Hepatocyte (in vitro differentiated cells): Measurements from ENCODE around the gene DDX20. TPM values are rescaled to one million over a fixed set of nuclear protein-coding genes. Genes with fewer than 3 reads are reported as not detected.

ENCODE experiments used
- DNase-seq: peaks from one replicate; pipeline ENCODE4 v3.0.0-alpha.2; 2016; ENCODE audit warnings: low spot score
- H2AFZ ChIP-seq: fragments of 200-600 bp; sonication (generic); 2 replicates; pipeline ENCODE4 v1.6.0; 2016; ENCODE audit warnings: antibody characterized with exemption, mild to moderate bottlenecking
- H3K27ac ChIP-seq: fragments of 200-600 bp; sonication (generic); 2 replicates; pipeline ENCODE4 v1.5.1; 2016; ENCODE audit warnings: mild to moderate bottlenecking
- H3K27me3 ChIP-seq: fragments of 200-600 bp; sonication (generic); 2 replicates; pipeline ENCODE4 v1.6.1; 2016
- H3K36me3 ChIP-seq: fragments of 200-600 bp; sonication (generic); replicated peaks from 2 replicates; pipeline ENCODE4 v1.5.1; 2016; ENCODE audit warnings: low read depth; ENCODE audit not compliant: insufficient read depth
- H3K4me1 ChIP-seq: fragments of 200-600 bp; sonication (generic); 2 replicates; pipeline ENCODE4 v1.5.1; 2016; ENCODE audit warnings: mild to moderate bottlenecking, moderate library complexity; ENCODE audit not compliant: insufficient read depth
- H3K4me2 ChIP-seq: fragments of 200-600 bp; sonication (generic); 2 replicates; pipeline ENCODE4 v1.6.0; 2016
- H3K4me3 ChIP-seq: fragments of 200-600 bp; sonication (generic); 2 replicates; pipeline ENCODE4 v1.5.1; 2016; ENCODE audit warnings: mild to moderate bottlenecking
- H3K79me2 ChIP-seq: fragments of 200-600 bp; sonication (generic); 2 replicates; pipeline ENCODE4 v1.6.0; 2017; ENCODE audit warnings: mild to moderate bottlenecking
- H3K9me2 ChIP-seq: fragments of 200-600 bp; sonication (generic); replicated peaks from 2 replicates; pipeline ENCODE4 v1.6.0; 2017; ENCODE audit warnings: mild to moderate bottlenecking; ENCODE audit not compliant: insufficient read depth
- H3K9me3 ChIP-seq: fragments of 200-600 bp; sonication (generic); 2 replicates; pipeline ENCODE4 v1.5.1; 2016; ENCODE audit warnings: low read depth, mild to moderate bottlenecking
- H4K20me1 ChIP-seq: fragments of 200-600 bp; sonication (generic); 2 replicates; pipeline ENCODE4 v1.6.0; 2016; ENCODE audit warnings: mild to moderate bottlenecking; ENCODE audit not compliant: insufficient read depth, poor library complexity, severe bottlenecking
- CTCF ChIP-seq: fragments of 200-600 bp; sonication (generic); IDR thresholded peaks from 2 replicates; pipeline ENCODE4 v1.5.1; 2016; ENCODE audit warnings: antibody characterized with exemption, mild to moderate bottlenecking; ENCODE audit not compliant: poor library complexity
- EZH2 ChIP-seq: fragments of 200-600 bp; sonication (generic); IDR thresholded peaks from 2 replicates; pipeline ENCODE4 v1.6.1; 2016; ENCODE audit warnings: antibody characterized with exemption, mild to moderate bottlenecking, borderline replicate concordance
- EZH2phosphoT487 ChIP-seq: fragments of 200-600 bp; sonication (generic); IDR thresholded peaks from one replicate; pipeline ENCODE4 v1.6.1; 2018; ENCODE audit warnings: antibody characterized with exemption, mild to moderate bottlenecking, low read depth, moderate library complexity; ENCODE audit not compliant: unreplicated experiment, severe bottlenecking
- WGBS: methylation state at CpG from one replicate; pipeline ENCODE4 v1.1.6; 2016; ENCODE audit warnings: low lambda C conversion rate; ENCODE audit errors: missing lambda C conversion rate; 5-methylcytosine and 5-hydroxymethylcytosine counted together
- polyA plus RNA-seq: library from polyadenylated mRNA; unstranded; fragments of >200 nt; fragmentation: Nextera tagmentation; extraction: Ambion mirVana; gene quantifications from 2 replicates; pipeline ENCODE4 v1.2.1, GENCODE V29; 2016
- total RNA-seq: library from RNA; depleted of rRNA; stranded (reverse); fragments of >200 nt; gene quantifications from 2 replicates; pipeline ENCODE4 v1.2.3, GENCODE V29; 2014

Gene DDX20
- total and polyA plus RNA-seq, 2 experiments from 2014 or later = 6.7 to 19.4 TPM

- Histone ChIP-seq H3K9me2 (no peaks in the 10 kb centered on the region), H3K4me2 (no peak overlapping the region), H2AFZ (no peak overlapping the region), H3K4me3 (no peak overlapping the region), H4K20me1 (no peaks in the 10 kb centered on the region), H3K4me1 (no peaks in the 10 kb centered on the region), H3K27ac (no peak overlapping the region), H3K79me2 (no peaks in the 10 kb centered on the region), H3K9me3 (no peaks in the 10 kb centered on the region), H3K27me3 (no peaks in the 10 kb centered on the region), H3K36me3 (no peaks in the 10 kb centered on the region)
- DNase-seq = no peak
- WGBS = 86% methylated on average over 13 of the region's 13 CpGs
- no peak for TF ChIP-seq EZH2phosphoT487
Observed at GRCh38 chr1:111801071-111801850, 45.6 kb downstream of the DDX20 start.

GRCh38 chr1:111802110-111802509 lies 46.4 kb downstream of the DDX20 start:
- no peak overlapping the region for H3K4me2 ChIP-seq

GRCh38 chr1:111802984-111803383 lies 47.3 kb downstream of the DDX20 start:
- Histone ChIP-seq H3K27me3 (no peaks in the 10 kb centered on the region), H3K9me3 (no peaks in the 10 kb centered on the region), H3K27ac (no peak overlapping the region), H3K36me3 (no peaks in the 10 kb centered on the region), H3K4me1 (no peaks in the 10 kb centered on the region), H3K4me2 (no peak overlapping the region), H2AFZ (no peak overlapping the region), H3K4me3 (no peak overlapping the region), H3K79me2 (no peaks in the 10 kb centered on the region), H3K9me2 (no peaks in the 10 kb centered on the region), H4K20me1 (no peaks in the 10 kb centered on the region)
- TF ChIP-seq EZH2 (no peak), CTCF (no peak), EZH2phosphoT487 (no peak)
- 93% methylated on average over 5 of the region's 5 CpGs for WGBS
- DNase-seq = no peak

More at GRCh38 chr1:111802110-111802509, 46.4 kb downstream of the DDX20 start:
- H4K20me1 ChIP-seq = no peaks in the 10 kb centered on the region
- H2AFZ ChIP-seq = no peak overlapping the region
- no peaks in the 10 kb centered on the region for H3K79me2 ChIP-seq
- no peak overlapping the region for H3K27ac ChIP-seq
- 97% methylated on average over 6 of the region's 6 CpGs for WGBS
- H3K4me1 ChIP-seq = no peaks in the 10 kb centered on the region
- H3K9me3 ChIP-seq = no peaks in the 10 kb centered on the region
- DNase-seq = no peak
- no peak overlapping the region for H3K4me3 ChIP-seq
- no peaks in the 10 kb centered on the region for H3K9me2 ChIP-seq
- H3K27me3 ChIP-seq = no peaks in the 10 kb centered on the region
- no peaks in the 10 kb centered on the region for H3K36me3 ChIP-seq
- TF ChIP-seq CTCF = no peak
- no peak for TF ChIP-seq EZH2
- TF ChIP-seq EZH2phosphoT487 = no peak

- DNase-seq = no peak
- Histone ChIP-seq H2AFZ (no peak overlapping the region), H3K9me2 (no peaks in the 10 kb centered on the region), H3K4me2 (no peak overlapping the region), H3K36me3 (no peaks in the 10 kb centered on the region), H3K27me3 (no peaks in the 10 kb centered on the region), H3K4me1 (no peaks in the 10 kb centered on the region), H4K20me1 (no peaks in the 10 kb centered on the region), H3K27ac (no peak overlapping the region), H3K79me2 (no peaks in the 10 kb centered on the region), H3K9me3 (no peaks in the 10 kb centered on the region), H3K4me3 (no peak overlapping the region)
- TF ChIP-seq EZH2 (no peak), EZH2phosphoT487 (no peak), CTCF (no peak)
- WGBS = 88% methylated on average over 5 of the region's 5 CpGs
Observed at GRCh38 chr1:111803951-111804350, 48.2 kb downstream of the DDX20 start.
